IMR-90 (cell line): ENCODE data around the gene OR56A4. TPM values are rescaled to one million over a fixed set of nuclear protein-coding genes. Genes with fewer than 3 reads are reported as not detected.

Experiments used
- ATAC-seq: fragments of 200-7000 bp; cut with Tn5 transposase; 2 replicates; pipeline ENCODE4 v1.9.1; 2020; ENCODE audit warnings: low read depth, mild to moderate bottlenecking, moderate library complexity
- BruUV-seq: library from RNA; stranded (reverse); fragments of 400-500 nt; replicated peaks from 2 replicates; lab custom pipeline; 2021; lab: Mats Ljungman, UMichigan
- CTCF ChIA-PET: fragments of 300-600 bp; formaldehyde crosslinking; extraction: SDS; loops from one replicate; lab custom pipeline; 2021; ENCODE audit warnings: antibody characterized with exemption; lab: Yijun Ruan, JAX
- POLR2A ChIA-PET: fragments of 300-600 bp; sonication (Branson Sonifier 250); formaldehyde crosslinking; loops from one replicate; lab custom pipeline; 2022; ENCODE audit warnings: antibody characterized with exemption; ENCODE audit not compliant: unreplicated experiment; lab: Charles Lee
- DNase-seq: peaks from one replicate; pipeline ENCODE4 v3.0.0; 2013
- H2AFZ ChIP-seq: replicated peaks from 2 replicates; pipeline ENCODE3; 2013; ENCODE audit warnings: low read length, mild to moderate bottlenecking; ENCODE audit not compliant: poor library complexity
- H2AK5ac ChIP-seq: 2 replicates; pipeline ENCODE4 v1.6.1; 2013; ENCODE audit warnings: low read depth, low read length, inconsistent platforms
- H2AK9ac ChIP-seq: replicated peaks from 2 replicates; pipeline ENCODE3; 2013; ENCODE audit warnings: mild to moderate bottlenecking, low read depth, low read length, moderate library complexity; ENCODE audit not compliant: poor library complexity
- H2BK120ac ChIP-seq: 2 replicates; pipeline ENCODE4 v1.6.1; 2013; ENCODE audit warnings: low read depth, low read length, inconsistent platforms
- H2BK15ac ChIP-seq: 3 replicates; pipeline ENCODE4 v1.6.1; 2013; ENCODE audit warnings: low read depth, low read length, inconsistent platforms
- H2BK20ac ChIP-seq: 2 replicates; pipeline ENCODE4 v1.6.1; 2013; ENCODE audit warnings: low read depth, mild to moderate bottlenecking, inconsistent platforms, low read length, moderate library complexity
- H2BK5ac ChIP-seq: 2 replicates; pipeline ENCODE4 v1.6.1; 2013; ENCODE audit warnings: mild to moderate bottlenecking, low read depth, low read length, inconsistent platforms; ENCODE audit not compliant: poor library complexity, severe bottlenecking
- H3K14ac ChIP-seq: replicated peaks from 2 replicates; pipeline ENCODE4 v1.6.1; 2013; ENCODE audit warnings: low read depth, low read length, inconsistent platforms
- H3K18ac ChIP-seq: 2 replicates; pipeline ENCODE4 v1.6.1; 2013; ENCODE audit warnings: low read depth, low read length, control low read depth
- H3K23ac ChIP-seq: 2 replicates; pipeline ENCODE4 v1.6.1; 2013; ENCODE audit warnings: low read depth, low read length, inconsistent platforms
- H3K27ac ChIP-seq: 2 replicates; pipeline ENCODE4 v1.5.1; 2013; ENCODE audit warnings: mild to moderate bottlenecking, control low read depth, low read length; ENCODE audit not compliant: insufficient read depth
- H3K27me3 ChIP-seq: 2 replicates; pipeline ENCODE4 v1.6.1; 2013; ENCODE audit warnings: low read length; ENCODE audit not compliant: control insufficient read depth, insufficient read depth
- H3K36me3 ChIP-seq: 2 replicates; pipeline ENCODE4 v1.6.1; 2013; ENCODE audit warnings: low read length, mixed read lengths; ENCODE audit not compliant: control insufficient read depth, insufficient read depth
- H3K4ac ChIP-seq: 2 replicates; pipeline ENCODE4 v1.6.1; 2013; ENCODE audit warnings: low read depth, low read length, inconsistent platforms
- H3K4me1 ChIP-seq: 2 replicates; pipeline ENCODE4 v1.6.1; 2013; ENCODE audit warnings: low read length, mixed read lengths; ENCODE audit not compliant: control insufficient read depth, insufficient read depth
- H3K4me2 ChIP-seq: 2 replicates; pipeline ENCODE4 v1.6.1; 2013; ENCODE audit warnings: low read depth, mild to moderate bottlenecking, control low read depth, low read length, moderate library complexity
- H3K4me3 ChIP-seq: 2 replicates; pipeline ENCODE4 v1.5.1; 2013; ENCODE audit warnings: low read depth, mild to moderate bottlenecking, control low read depth, low read length, moderate library complexity; ENCODE audit not compliant: insufficient read depth
- H3K56ac ChIP-seq: 2 replicates; pipeline ENCODE4 v1.6.1; 2013; ENCODE audit warnings: low read length, inconsistent platforms; ENCODE audit not compliant: insufficient read depth; ENCODE audit errors: extremely low read depth
- H3K79me1 ChIP-seq, 2 experiments: 2 replicates each; pipeline ENCODE4 v1.6.1; 2013; ENCODE audit warnings: low read length in 2 of 2, inconsistent platforms in 1 of 2, low read depth in 1 of 2
- H3K9ac ChIP-seq: 2 replicates; pipeline ENCODE4 v1.6.1; 2013; ENCODE audit warnings: low read depth, low read length, control low read depth
- H3K9me1 ChIP-seq: 2 replicates; pipeline ENCODE4 v1.6.1; 2013; ENCODE audit warnings: low read length, inconsistent platforms; ENCODE audit not compliant: insufficient read depth
- H3K9me3 ChIP-seq: 2 replicates; pipeline ENCODE4 v1.6.1; 2013; ENCODE audit warnings: low read length; ENCODE audit not compliant: control insufficient read depth, insufficient read depth
- H4K20me1 ChIP-seq: 2 replicates; pipeline ENCODE4 v1.6.1; 2013; ENCODE audit warnings: low read length, inconsistent platforms; ENCODE audit not compliant: insufficient read depth
- H4K5ac ChIP-seq: 2 replicates; pipeline ENCODE4 v1.6.1; 2013; ENCODE audit warnings: mild to moderate bottlenecking, low read depth, low read length, control low read depth
- H4K8ac ChIP-seq, 2 experiments: 2 replicates each; pipeline ENCODE4 v1.6.1; 2013; ENCODE audit warnings: low read depth in 2 of 2, low read length in 2 of 2, control low read depth in 1 of 2, inconsistent platforms in 1 of 2
- H4K91ac ChIP-seq: 2 replicates; pipeline ENCODE4 v1.6.1; 2013; ENCODE audit warnings: low read depth, low read length, inconsistent platforms; ENCODE audit not compliant: insufficient read depth
- BHLHE40 ChIP-seq: fragments of 150-350 bp; IDR thresholded peaks from 2 replicates; pipeline ENCODE4 v1.6.1; 2016; ENCODE audit warnings: mild to moderate bottlenecking, low read depth, low read length
- FOS ChIP-seq: fragments of 150-350 bp; IDR thresholded peaks from 2 replicates; pipeline ENCODE4 v1.6.1; 2016; ENCODE audit warnings: low read depth, low read length
- MAZ ChIP-seq: IDR thresholded peaks from 2 replicates; pipeline ENCODE4 v1.6.1; 2012; ENCODE audit warnings: low read depth, mild to moderate bottlenecking, low read length, improper control_type of control experiment, moderate library complexity, borderline replicate concordance
- MXI1 ChIP-seq: IDR thresholded peaks from 2 replicates; pipeline ENCODE4 v1.6.1; 2012; ENCODE audit warnings: low read depth, mild to moderate bottlenecking, low read length, moderate library complexity, borderline replicate concordance
- NFE2L2 ChIP-seq: fragments of 150-350 bp; IDR thresholded peaks from 2 replicates; pipeline ENCODE4 v1.6.1; 2016; ENCODE audit warnings: low read depth, mild to moderate bottlenecking, low read length
- POLR2A ChIP-seq: IDR thresholded peaks from 2 replicates; pipeline ENCODE4 v1.6.1; 2012; ENCODE audit warnings: mild to moderate bottlenecking, low read depth, low read length
- RAD21 ChIP-seq: IDR thresholded peaks from 2 replicates; pipeline ENCODE4 v1.6.1; 2012; ENCODE audit warnings: low read length, improper control_type of control experiment
- RCOR1 ChIP-seq: IDR thresholded peaks from 2 replicates; pipeline ENCODE4 v1.6.1; 2012; ENCODE audit warnings: mild to moderate bottlenecking, low read length, improper control_type of control experiment; ENCODE audit not compliant: insufficient replicate concordance
- WGBS, 2 experiments: methylation state at CpG; one replicate each; pipeline versions ENCODE4 v1.1.5 to v1.1.7; 2013; ENCODE audit warnings: missing lambda C conversion rate in 2 of 2; ENCODE audit not compliant: insufficient read length in 1 of 2; ENCODE audit errors: extremely low coverage in 2 of 2; 5-methylcytosine and 5-hydroxymethylcytosine counted together
- dilution Hi-C: fragments of 300-500 bp; cut with HindIII; formaldehyde crosslinking; loops from one replicate; pipeline ENCODE4 v1.14.3; 2018; ENCODE audit warnings: low sequenced_read_pairs; ENCODE audit not compliant: unreplicated experiment
- in situ Hi-C: fragments of 300-500 bp; cut with MboI; formaldehyde crosslinking; loops from 3 replicates; pipeline ENCODE4 v1.14.3; 2019; ENCODE audit warnings: low sequenced_read_pairs, inconsistent platforms, mixed read lengths
- intact Hi-C: fragments of 100-400 bp; cut with micrococcal nuclease; formaldehyde crosslinking; loops from 2 replicates; pipeline ENCODE4 v1.10.0; 2022
- polyA plus RNA-seq, 3 experiments: library from polyadenylated mRNA; depleted of rRNA; stranded (reverse); fragments of >200 nt; gene quantifications; 2 replicates each; pipeline ENCODE4 v1.2.3, GENCODE V29; 2012; ENCODE audit warnings: low replicate concordance in 1 of 3
- total RNA-seq: library from RNA; depleted of rRNA; stranded (reverse); fragments of >200 nt; gene quantifications from 2 replicates; pipeline ENCODE4 v1.2.3, GENCODE V29; 2012
- TF ChIP-seq, protein P1 (sequence below): fragments of 150-350 bp; IDR thresholded peaks from 2 replicates; pipeline ENCODE4 v1.6.1; 2017; ENCODE audit warnings: mild to moderate bottlenecking, antibody characterized with exemption, low read length, low read depth
- TF ChIP-seq, protein P2 (sequence below): conservative IDR thresholded peaks from 2 replicates; pipeline ENCODE4 v1.5.1; 2012; ENCODE audit warnings: mild to moderate bottlenecking, low read depth, low read length, improper control_type of control experiment

OR56A4 gene
- total and polyA plus RNA-seq, 2 of the 4 experiments (the other 2 are of a cell fraction), result not detected

DNA sequence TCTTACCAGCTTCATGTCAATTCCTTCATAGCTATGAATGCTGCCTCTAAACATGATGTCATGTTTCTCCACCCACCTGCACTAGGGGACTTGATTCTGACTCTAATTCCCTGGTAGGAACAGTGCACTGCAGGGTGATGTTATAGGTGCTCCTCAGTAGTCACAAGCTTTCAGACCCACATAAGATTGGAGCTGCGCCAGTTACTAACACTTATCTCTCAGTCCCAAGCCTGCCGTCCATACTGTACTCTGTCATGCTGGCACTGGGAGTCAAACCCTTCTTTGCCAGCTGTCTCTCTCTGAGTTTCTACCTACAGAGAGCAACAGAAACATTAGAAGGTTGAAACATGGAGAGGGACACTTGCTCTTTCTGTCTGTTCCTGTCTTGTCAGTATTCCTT is 18.3 kb upstream of the OR56A4 start:
- no peak overlapping the region for H3K27ac ChIP-seq
- H3K79me1 ChIP-seq, result no peaks in the 10 kb centered on the region
- BruUV-seq, result no TSS peak
- no peak overlapping the region for H4K91ac ChIP-seq
- ATAC-seq (no peak), DNase-seq (no peak)
- no peak overlapping the region for H4K8ac ChIP-seq
- no peak overlapping the region for H2BK20ac ChIP-seq
- H2AK9ac ChIP-seq, result no peak overlapping the region
- no peaks in the 10 kb centered on the region for H3K36me3 ChIP-seq
- no peak for TF ChIP-seq BHLHE40
- no peak for TF ChIP-seq RCOR1
- no peak for TF ChIP-seq NFE2L2
- TF ChIP-seq MAZ, result no peak
- no peak for TF ChIP-seq RAD21
- no peak for TF ChIP-seq POLR2A
- TF ChIP-seq, protein P1, sequence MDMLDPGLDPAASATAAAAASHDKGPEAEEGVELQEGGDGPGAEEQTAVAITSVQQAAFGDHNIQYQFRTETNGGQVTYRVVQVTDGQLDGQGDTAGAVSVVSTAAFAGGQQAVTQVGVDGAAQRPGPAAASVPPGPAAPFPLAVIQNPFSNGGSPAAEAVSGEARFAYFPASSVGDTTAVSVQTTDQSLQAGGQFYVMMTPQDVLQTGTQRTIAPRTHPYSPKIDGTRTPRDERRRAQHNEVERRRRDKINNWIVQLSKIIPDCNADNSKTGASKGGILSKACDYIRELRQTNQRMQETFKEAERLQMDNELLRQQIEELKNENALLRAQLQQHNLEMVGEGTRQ, result no peak
- no peak for TF ChIP-seq MXI1
- TF ChIP-seq FOS, result no peak
- TF ChIP-seq, protein P2, sequence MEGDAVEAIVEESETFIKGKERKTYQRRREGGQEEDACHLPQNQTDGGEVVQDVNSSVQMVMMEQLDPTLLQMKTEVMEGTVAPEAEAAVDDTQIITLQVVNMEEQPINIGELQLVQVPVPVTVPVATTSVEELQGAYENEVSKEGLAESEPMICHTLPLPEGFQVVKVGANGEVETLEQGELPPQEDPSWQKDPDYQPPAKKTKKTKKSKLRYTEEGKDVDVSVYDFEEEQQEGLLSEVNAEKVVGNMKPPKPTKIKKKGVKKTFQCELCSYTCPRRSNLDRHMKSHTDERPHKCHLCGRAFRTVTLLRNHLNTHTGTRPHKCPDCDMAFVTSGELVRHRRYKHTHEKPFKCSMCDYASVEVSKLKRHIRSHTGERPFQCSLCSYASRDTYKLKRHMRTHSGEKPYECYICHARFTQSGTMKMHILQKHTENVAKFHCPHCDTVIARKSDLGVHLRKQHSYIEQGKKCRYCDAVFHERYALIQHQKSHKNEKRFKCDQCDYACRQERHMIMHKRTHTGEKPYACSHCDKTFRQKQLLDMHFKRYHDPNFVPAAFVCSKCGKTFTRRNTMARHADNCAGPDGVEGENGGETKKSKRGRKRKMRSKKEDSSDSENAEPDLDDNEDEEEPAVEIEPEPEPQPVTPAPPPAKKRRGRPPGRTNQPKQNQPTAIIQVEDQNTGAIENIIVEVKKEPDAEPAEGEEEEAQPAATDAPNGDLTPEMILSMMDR, result no peak
- no peak overlapping the region for H3K9ac ChIP-seq
- in situ Hi-C loops (loop anchor here (10.0 kb wide), 1 partner anchor 330 kb away; no protein-coding TSS in a partner anchor), dilution Hi-C loops (no loop called here), intact Hi-C loops (no loop called here)
- H4K20me1 ChIP-seq, result no peaks in the 10 kb centered on the region
- no peak overlapping the region for H3K18ac ChIP-seq
- no peak overlapping the region for H2AFZ ChIP-seq
- H2AK5ac ChIP-seq, result no peak overlapping the region
- H3K4me1 ChIP-seq, result no peaks in the 10 kb centered on the region
- H3K9me1 ChIP-seq, result no peaks in the 10 kb centered on the region
- no peaks in the 10 kb centered on the region for H3K27me3 ChIP-seq
- WGBS, 2 experiments, result 100% methylated on average over 1 of the region's 2 CpGs; no CpG with 5 or more reads in 1 of the 2 experiments
- H3K14ac ChIP-seq, result no peak overlapping the region
- H2BK15ac ChIP-seq, result no peak overlapping the region
- H2BK5ac ChIP-seq, result no peak overlapping the region
- H3K4me3 ChIP-seq, result no peak overlapping the region
- ChIA-PET CTCF (no interaction called here), POLR2A (no interaction called here)
- no peak overlapping the region for H3K4ac ChIP-seq
- no peak overlapping the region for H2BK120ac ChIP-seq
- H3K9me3 ChIP-seq, result no peaks in the 10 kb centered on the region
- H3K4me2 ChIP-seq, result no peak overlapping the region
- no peak overlapping the region for H4K5ac ChIP-seq
- H3K23ac ChIP-seq, result no peak overlapping the region
- no peak overlapping the region for H3K56ac ChIP-seq
